Fibroblast of skin of left quadriceps (primary cell): Measurements from ENCODE around the gene GRHPR.
"Not testable (repeated sequence)": the region's sequence is repeated elsewhere in the genome, so short reads cannot be mapped to it uniquely, and the experiment has no call there.

Experiments used
- DNase-seq, 2 experiments: peaks; one replicate each; pipeline ENCODE4 v3.0.0-alpha.2; 2013; ENCODE audit warnings: low read depth in 2 of 2

Gene GRHPR

DNA sequence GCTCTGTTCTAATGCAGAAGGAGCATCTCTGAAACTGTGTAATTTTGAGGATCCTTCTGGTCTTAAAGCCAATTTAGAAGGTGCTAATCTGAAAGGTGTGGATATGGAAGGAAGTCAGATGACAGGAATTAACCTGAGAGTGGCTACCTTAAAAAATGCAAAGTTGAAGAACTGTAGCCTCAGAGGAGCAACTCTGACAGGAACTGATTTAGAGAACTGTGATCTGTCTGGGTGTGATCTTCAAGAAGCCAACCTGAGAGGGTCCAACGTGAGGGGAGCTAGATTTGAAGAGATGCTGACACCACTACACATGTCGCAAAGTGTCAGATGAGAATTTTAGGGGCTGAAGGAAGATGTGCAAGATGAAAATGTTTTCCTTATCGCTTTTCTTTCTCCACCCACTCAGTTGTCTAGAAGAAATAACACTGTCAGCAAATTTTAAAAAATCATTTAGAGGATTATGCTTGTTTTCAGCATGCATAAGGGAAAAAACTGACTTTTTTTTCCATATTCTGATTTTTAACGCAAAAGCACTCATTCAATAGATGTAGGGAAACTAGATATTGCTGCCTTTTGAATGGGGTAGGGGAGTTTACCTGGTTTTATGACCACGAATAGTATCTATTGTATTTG is 55.6 kb downstream of the GRHPR start:
- not testable (repeated sequence) for DNase-seq

DNA sequence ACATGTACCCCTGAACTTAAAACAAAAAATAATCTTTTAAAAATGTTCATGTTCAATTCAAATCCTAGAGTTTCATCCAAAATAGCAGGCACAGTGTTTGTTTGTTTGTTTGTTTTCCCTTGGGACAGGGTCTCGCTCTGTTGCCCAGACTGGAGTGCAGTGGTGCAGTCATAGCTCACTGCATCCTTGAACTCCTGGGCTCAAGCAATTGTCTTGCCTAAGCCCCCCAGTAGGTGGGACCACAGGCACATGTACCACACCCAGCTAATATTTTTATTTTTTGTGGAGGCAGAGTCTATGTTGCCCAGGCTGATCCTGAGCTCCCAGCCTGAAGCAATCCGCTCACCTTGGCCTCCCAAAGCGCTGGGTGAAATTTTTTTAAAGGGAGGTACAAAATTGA is 58.3 kb downstream of the GRHPR start:
- DNase-seq: no peak

DNA sequence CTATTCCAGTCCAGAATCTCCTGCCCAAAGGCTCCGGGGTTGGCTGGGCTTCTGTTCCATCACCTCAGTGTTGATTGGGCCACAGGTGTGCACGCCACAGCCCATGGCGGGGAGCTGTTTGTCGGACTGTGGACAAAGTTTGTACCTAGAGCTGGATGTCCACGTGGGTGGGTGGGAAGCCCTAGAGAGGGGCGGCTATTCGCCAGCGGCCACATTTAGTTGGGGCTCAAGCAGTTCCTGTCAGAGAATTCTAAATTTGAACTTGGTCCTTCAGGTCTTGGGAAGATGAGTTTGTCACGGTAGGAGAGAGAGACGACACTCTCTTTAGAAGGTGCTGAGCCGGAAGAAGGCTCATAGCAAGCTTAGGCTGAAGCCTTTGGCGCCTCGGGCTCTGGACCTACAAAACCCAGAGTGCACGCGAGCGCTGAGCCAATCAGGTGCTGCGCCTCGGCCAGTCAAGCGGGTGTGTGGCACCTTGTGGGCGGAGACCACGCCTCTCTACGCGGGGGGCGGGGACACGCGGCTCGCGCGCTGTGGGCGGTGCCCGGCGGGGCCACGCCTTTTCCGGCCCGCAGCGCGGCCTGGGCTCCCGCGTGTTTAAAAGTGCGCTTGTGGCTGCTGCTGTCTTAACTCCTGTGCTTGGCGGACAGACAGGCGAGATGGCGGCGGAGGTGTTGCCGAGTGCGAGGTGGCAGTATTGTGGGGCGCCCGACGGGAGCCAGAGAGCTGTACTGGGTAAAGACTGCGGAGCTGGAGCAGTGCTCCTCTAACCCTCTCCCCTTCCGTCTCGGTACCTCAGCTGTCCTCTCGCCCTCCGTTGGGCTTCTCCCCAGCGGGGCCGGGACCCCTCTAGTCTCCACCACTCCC is 63.1 kb downstream of the GRHPR start, which contains the start of gene POLR1E:
Gene POLR1E (plus strand): TSS at position 560 of the 867 bp plus-strand sequence. CDS start 100 bp downstream, at position 660.
- DNase-seq: peak; percentile 77 to 79

DNA sequence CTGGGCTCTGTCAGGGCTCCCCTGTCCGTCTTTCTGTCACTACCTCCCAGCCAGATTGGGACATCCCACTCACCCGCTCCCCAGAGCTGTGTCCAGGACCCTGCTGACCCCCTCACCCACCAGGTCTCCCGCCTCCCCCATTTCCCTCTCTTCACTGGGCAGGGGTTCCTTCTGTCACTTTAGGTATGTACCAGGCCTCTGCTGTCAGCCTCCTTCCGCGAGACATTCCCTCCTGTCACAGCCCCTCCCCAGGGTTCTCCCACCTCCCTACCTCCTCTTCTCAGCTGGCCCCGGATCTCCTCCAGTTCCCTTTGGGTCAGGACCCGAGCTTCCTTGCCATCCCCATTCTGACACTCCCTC is 63.7 kb downstream of the GRHPR start:
- DNase-seq: no peak
